Stimulated activated CD4-positive, alpha-beta T cell treated with anti-CD3 and anti-CD28 coated beads, Interleukin-12 subunit alpha, Interleukin-12 subunit beta, amount 100 ng/mL, for 48 hours (primary cell): ENCODE data around the gene SFXN5.
A peak's percentile ranks its signal among the peaks of the same experiment; 100 is the strongest.

Source experiments
- DNase-seq, 3 donors: peaks; one replicate each; pipeline ENCODE4 v3.0.0-alpha.2; 2020; ENCODE audit warnings: low read depth in 2 of 3, low spot score in 1 of 3

The SFXN5 gene

GRCh38 chr2:72995430-72996116 lies 75.9 kb downstream of the SFXN5 start:
- no peak for DNase-seq

DNA sequence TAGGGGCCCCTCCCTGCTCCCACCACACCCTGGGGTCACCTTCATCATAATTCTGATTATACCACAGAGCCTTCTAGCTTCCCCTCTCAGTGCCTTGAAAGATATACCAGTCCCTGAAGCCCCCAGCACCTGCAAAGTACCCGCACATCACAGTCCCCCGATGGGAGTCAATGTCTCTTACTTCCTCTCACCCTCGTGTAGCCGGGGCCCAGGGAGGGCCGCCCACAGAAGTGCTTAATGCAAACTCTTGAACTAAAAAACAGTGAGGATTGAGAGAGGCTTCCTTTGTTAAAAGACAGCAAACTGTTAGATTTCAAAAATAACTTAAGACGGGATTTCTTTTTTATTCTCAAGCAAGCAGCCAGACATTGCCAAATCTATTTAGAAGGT lies 76.5 kb downstream of the SFXN5 start:
- no peak for DNase-seq

DNA sequence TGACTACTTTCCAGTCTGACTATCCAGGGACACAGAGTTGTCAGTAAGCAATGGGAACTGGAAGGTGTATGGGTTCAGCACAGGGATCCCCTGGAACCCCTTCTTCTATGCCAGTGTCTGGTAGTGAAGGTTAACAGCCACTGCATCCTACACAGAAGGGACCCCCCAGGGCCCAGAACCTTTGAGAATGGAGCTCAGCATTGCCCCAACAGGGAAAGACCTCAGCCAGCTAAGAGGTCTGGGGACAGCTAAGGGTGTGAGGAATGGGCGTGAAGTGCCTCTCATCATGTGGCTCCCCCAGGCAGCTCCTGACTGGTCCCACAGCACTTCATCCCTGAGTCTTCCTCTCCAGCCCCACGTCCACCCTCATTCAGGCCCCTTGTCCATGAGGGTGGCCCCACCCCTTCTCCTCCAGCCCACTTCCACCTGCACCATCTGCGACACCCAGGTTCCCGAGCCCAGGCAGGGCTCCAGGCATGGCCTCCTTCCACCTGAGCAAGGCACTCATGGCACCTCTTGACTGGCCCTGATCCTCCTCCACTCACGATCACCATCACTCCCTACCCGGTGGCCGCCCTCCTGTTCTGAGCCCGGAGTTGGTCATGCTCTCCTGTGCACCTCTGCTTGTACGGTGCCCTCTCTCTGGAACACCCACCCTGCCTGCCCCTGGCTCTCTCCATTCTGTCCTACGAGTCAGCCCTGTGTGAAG lies 77.1 kb downstream of the SFXN5 start:
- DNase-seq, result no peak

GRCh38 chr2:72993933-72994280 lies 77.6 kb downstream of the SFXN5 start:
- no peak for DNase-seq

GRCh38 chr2:72993147-72993932 lies 78.2 kb downstream of the SFXN5 start:
- peak in 2 of 3 donors; percentile 14 to 70 for DNase-seq

GRCh38 chr2:72992734-72993102 lies 78.8 kb downstream of the SFXN5 start:
- no peak for DNase-seq

DNA sequence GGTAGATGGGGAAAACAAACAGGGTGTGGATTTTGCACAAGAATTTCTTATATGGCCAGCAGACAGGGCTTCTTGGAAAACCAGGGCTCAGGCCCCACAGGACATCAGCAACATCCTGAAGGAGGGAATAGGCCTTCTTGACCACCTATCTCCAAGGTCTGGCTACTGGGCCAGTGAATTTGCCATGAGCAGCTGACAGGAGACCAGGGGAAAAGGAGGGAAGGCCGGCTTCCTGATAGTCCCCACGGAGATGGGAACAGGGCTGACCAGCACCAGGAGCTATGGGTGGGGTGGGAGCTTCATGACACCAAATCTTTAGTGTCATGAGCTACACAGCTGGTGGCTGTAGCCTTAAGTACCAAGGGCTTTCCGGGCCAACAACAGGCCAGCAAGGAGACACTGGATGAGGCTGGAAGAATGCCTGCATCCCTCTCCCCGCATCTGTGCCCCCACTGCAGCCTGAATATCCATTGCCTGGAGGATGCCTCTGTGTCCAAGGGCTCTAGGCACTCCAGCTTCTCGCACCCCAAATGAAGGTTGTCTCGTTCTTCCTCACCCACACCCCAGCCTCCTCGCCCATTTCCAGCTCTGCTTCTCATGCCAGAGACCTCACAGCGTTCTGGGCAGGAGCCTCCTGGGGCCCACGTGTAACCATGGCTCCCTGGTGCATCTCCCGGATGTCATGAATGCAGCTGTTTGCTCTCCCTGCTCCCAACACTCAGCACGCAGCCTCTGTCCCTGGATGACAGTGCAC lies 79.4 kb downstream of the SFXN5 start:
- no peak for DNase-seq

DNA sequence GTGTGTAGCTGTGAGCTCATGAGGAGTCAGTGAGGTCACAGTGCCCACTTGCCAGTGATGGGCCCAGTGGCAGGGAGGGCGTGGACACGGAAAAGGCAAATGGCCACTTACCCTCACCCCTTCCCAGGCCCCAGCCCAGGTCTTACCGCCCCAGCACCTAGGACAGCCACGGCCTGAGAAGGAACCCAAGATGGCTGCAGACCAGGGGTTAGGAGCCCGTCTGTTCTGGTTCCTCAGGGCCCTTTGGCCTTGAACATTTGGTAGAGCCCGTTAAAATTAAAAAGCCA lies 80.1 kb downstream of the SFXN5 start:
- no peak for DNase-seq

GRCh38 chr2:72990695-72991438 lies 80.6 kb downstream of the SFXN5 start:
- no peak for DNase-seq

GRCh38 chr2:72989770-72990556 lies 81.5 kb downstream of the SFXN5 start:
- no peak for DNase-seq

DNA sequence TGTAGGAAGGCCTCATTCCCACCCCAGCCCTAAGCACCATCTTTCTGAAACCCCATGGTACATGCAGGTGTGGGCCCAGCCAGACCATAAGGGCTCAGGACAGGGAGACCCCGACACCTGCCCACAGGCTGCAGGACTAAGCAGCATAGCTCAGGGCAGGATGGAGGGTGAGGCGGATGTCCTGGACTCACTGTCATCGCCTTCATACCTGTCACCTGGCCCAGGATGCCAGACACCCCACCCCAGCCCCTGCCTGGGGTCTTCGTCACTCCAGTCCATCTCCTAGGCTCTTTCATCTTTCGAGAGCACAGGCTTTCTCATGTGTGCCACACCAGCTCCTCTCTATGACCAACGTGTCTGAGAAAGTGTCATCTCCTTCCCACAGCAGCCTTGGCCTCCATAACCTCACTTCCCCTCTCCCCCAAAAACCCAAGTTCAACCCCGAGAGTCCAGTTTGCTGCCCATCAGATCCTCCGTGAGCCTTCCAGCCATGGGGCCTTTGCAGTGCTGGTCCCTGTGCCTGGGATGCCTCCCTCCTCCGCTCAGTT lies 82.7 kb downstream of the SFXN5 start:
- DNase-seq, result no peak

- DNase-seq, result no peak
Observed at GRCh38 chr2:72988041-72988440, 83.5 kb downstream of the SFXN5 start.

DNA sequence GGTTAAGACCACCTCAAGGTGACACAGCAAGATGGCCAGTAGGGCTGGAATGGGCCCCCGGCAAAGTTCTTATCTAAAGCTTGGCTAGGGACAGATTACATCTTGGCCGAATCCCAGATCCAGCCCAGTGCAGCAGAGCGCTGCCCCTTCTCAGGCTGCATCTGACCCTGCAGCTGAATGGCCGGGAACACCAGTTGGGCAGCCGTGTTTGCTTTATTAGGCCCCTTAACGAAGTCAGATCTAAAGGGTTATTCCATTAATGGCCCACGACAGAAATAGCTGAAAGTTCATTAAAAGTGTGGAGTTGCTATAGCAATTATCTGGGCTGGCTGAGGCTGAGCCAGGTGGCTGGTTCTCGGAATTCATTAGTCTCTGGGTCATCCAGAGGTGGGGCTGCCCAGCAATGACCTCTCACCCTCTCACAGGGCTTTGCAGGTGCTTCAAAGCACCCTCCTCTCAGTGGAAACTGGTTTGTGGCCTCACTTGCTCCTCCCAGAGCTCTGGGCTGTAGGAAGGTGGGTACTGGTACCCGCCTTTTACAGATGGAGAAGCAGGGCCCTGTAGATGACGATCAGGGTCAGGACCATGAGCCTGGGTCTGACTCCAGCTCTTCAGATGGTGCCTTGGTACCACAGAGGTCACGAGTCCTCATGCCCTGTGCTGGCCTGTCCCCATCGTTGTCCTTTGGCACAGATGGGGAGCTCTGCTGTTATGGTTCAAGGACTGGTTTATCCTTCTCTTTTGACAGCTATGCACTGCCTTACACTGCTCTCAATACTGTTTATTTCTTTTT lies 85.4 kb downstream of the SFXN5 start:
- DNase-seq, result no peak

- no peak for DNase-seq
Observed at GRCh38 chr2:72985136-72985535, 86.4 kb downstream of the SFXN5 start.

GRCh38 chr2:72984172-72984671 lies 87.3 kb downstream of the SFXN5 start:
- no peak for DNase-seq

- no peak for DNase-seq
Observed at GRCh38 chr2:72983500-72984161, 87.9 kb downstream of the SFXN5 start.

- no peak for DNase-seq
Observed at GRCh38 chr2:72982781-72983499, 88.6 kb downstream of the SFXN5 start.

- DNase-seq, result no peak
Observed at GRCh38 chr2:72982219-72982618, 89.3 kb downstream of the SFXN5 start.
